Lung (tissue), 12 donors: Measurements from ENCODE around the gene ATXN1. TPM values are rescaled to one million over a fixed set of nuclear protein-coding genes. Genes with fewer than 3 reads are reported as not detected.

Experiments
- ATAC-seq: fragments of 200-7000 bp; cut with Tn5 transposase; one replicate; pipeline ENCODE4 v1.9.1; 2020; ENCODE audit warnings: moderate number of reproducible peaks; ENCODE audit not compliant: insufficient read depth, low FRiP score
- DNase-seq, 3 donors: peaks; one replicate each; pipeline ENCODE4 v3.0.0-alpha.2; 2013 to 2017
- H3K27ac ChIP-seq, 2 donors: one replicate each; pipeline ENCODE4 v1.5.1; 2013; ENCODE audit warnings: mild to moderate bottlenecking in 2 of 2, moderate library complexity in 2 of 2, control low read depth in 1 of 2, inconsistent platforms in 1 of 2, low read depth in 1 of 2, low read length in 1 of 2
- H3K27me3 ChIP-seq, 3 donors: one replicate each; pipeline ENCODE4 v1.5.1; 2013; ENCODE audit warnings: low read length in 2 of 3; ENCODE audit not compliant: control insufficient read depth in 3 of 3, insufficient read depth in 3 of 3
- H3K36me3 ChIP-seq, 4 donors: one replicate each; pipeline ENCODE4 v1.5.1; 2013; ENCODE audit warnings: low read length in 4 of 4, mild to moderate bottlenecking in 1 of 4, moderate library complexity in 1 of 4; ENCODE audit not compliant: control insufficient read depth in 4 of 4, insufficient read depth in 4 of 4
- H3K4me1 ChIP-seq, 5 donors: one replicate each; pipeline ENCODE4 v1.5.1; 2013; ENCODE audit warnings: low read length in 5 of 5, mild to moderate bottlenecking in 2 of 5, moderate library complexity in 1 of 5; ENCODE audit not compliant: control insufficient read depth in 5 of 5, insufficient read depth in 5 of 5
- H3K4me3 ChIP-seq: one replicate; pipeline ENCODE4 v1.5.1; 2013; ENCODE audit warnings: mild to moderate bottlenecking, control low read depth, moderate library complexity
- H3K9ac ChIP-seq, 2 donors: one replicate each; pipeline ENCODE4 v1.5.1; 2013; ENCODE audit warnings: low read length in 2 of 2, control low read depth in 1 of 2; ENCODE audit not compliant: insufficient read depth in 1 of 2
- H3K9me3 ChIP-seq, 4 donors: one replicate each; pipeline ENCODE4 v1.5.1; 2013; ENCODE audit warnings: low read length in 3 of 4, mild to moderate bottlenecking in 1 of 4, moderate library complexity in 1 of 4; ENCODE audit not compliant: control insufficient read depth in 4 of 4, insufficient read depth in 3 of 4
- CTCF ChIP-seq: IDR thresholded peaks from 2 replicates; pipeline ENCODE4 v1.5.1; 2012; ENCODE audit warnings: mild to moderate bottlenecking; ENCODE audit errors: control extremely low read depth, extremely low read depth
- WGBS, 2 donors: extraction: QIAGEN DNeasy Blood & Tissue Kit; methylation state at CpG; one replicate each; pipeline ENCODE4 v1.1.7; 2013; 5-methylcytosine and 5-hydroxymethylcytosine counted together
- polyA plus RNA-seq, 2 donors: library from polyadenylated mRNA; stranded (reverse); fragments of 200-250 nt; gene quantifications; one replicate each; pipeline ENCODE4 v1.2.1, GENCODE V29; 2013
- total RNA-seq, 2 donors: library from RNA; depleted of rRNA in 1 of 2; stranded (reverse); fragments of >200 nt in 1 of 2; gene quantifications; one replicate each; pipeline ENCODE4 v1.2.1, GENCODE V29; 2014 to 2021
- donor health status: control.
- donor health status: control.
- donor health status: Bipolar disorder and iron deficiency.
- donor health status: healthy.
- donor health status: DM: yes; HTN: yes; CAD: no.

The ATXN1 gene
- total and polyA plus RNA-seq, 4 donors = 9.7 to 108 (median 34.9) TPM

GRCh38 chr6:16712931-16713484, 48.3 kb downstream of the ATXN1 start:
- DNase-seq = peak; percentile 26 to 60 (median 58)
- 30 to 43% methylated on average over 7 of the region's 7 CpGs for WGBS, 2 donors
- H3K4me1 ChIP-seq = peaks cover 1 to 13% (median 7%) of the 10 kb centered on the region in 5 donors

GRCh38 chr6:16712255-16712930, 48.9 kb downstream of the ATXN1 start:
- Histone ChIP-seq H3K27me3 (no peaks in the 10 kb centered on the region), H3K4me3 (no peak overlapping the region), H3K27ac (peak overlapping the region; percentile 69 to 73), H3K4me1 (peaks cover 0 to 14% (median 3%) of the 10 kb centered on the region in 5 donors), H3K36me3 (no peaks in the 10 kb centered on the region), H3K9me3 (no peaks in the 10 kb centered on the region), H3K9ac (no peak overlapping the region)
- DNase-seq (no peak), ATAC-seq (peak; percentile 13)
- no peak for TF ChIP-seq CTCF
- WGBS, 2 donors = 25 to 48% methylated on average over 12 of the region's 12 CpGs

More at GRCh38 chr6:16712931-16713484, 48.3 kb downstream of the ATXN1 start:
- peak overlapping the region; percentile 55 to 69 for H3K27ac ChIP-seq
- H3K27me3 ChIP-seq = no peaks in the 10 kb centered on the region
- peak; percentile 81 for ATAC-seq
- H3K9ac ChIP-seq = no peak overlapping the region
- H3K4me3 ChIP-seq = no peak overlapping the region
- no peaks in the 10 kb centered on the region for H3K36me3 ChIP-seq
- H3K9me3 ChIP-seq = no peaks in the 10 kb centered on the region
- TF ChIP-seq CTCF = no peak

GRCh38 chr6:16711546-16712254, 49.6 kb downstream of the ATXN1 start:
- Histone ChIP-seq H3K27ac (peak overlapping the region in 1 of 2 donors; percentile 6), H3K4me1 (peaks cover 0 to 16% (median 2%) of the 10 kb centered on the region in 5 donors), H3K36me3 (no peaks in the 10 kb centered on the region), H3K9me3 (no peaks in the 10 kb centered on the region), H3K4me3 (no peak overlapping the region), H3K9ac (no peak overlapping the region), H3K27me3 (no peaks in the 10 kb centered on the region)
- no peak for DNase-seq
- TF ChIP-seq CTCF = no peak
- no peak for ATAC-seq
- WGBS, 2 donors = 85 to 89% methylated on average over 8 of the region's 8 CpGs
